Epidermal melanocyte (primary cell): Measurements from ENCODE around the gene KIAA0408.

Experiments
- DNase-seq: peaks from one replicate; pipeline ENCODE4 v3.0.0; 2011; ENCODE audit warnings: low spot score; ENCODE audit not compliant: insufficient read length

KIAA0408 gene

GRCh38 chr6:127459231-127459641 is at the start of gene KIAA0408:
Gene KIAA0408 (minus strand): TSS chr6:127459389. CDS start chr6:127453981, 5,408 bp downstream.
- no peak for DNase-seq

DNA sequence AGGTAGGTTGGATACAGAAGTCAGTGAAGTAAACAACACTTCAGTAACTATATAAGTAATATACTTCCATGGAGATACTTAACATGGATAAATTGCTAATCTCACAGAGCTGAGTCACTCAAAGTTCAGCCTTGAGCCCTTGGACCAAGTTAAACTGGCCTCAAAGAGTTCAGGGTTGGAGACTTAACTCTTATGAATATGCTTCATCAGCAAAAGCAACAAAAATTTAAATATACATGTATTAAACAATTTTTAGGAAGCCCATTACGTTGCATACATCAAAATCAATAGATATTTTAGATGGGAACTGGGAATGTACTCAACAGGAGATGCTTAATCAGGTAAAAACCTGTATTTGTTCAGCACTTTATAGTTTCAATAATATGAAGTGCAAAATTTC is 47.7 kb upstream of the KIAA0408 start:
- DNase-seq: no peak

GRCh38 chr6:127503022-127503421 is 43.8 kb upstream of the KIAA0408 start:
- DNase-seq: no peak

- no peak for DNase-seq
These were observed 38.2 kb upstream of the KIAA0408 start for GRCh38 chr6:127497410-127497809.

GRCh38 chr6:127496471-127496870 is 37.3 kb upstream of the KIAA0408 start:
- no peak for DNase-seq

GRCh38 chr6:127494240-127494767 is 35.1 kb upstream of the KIAA0408 start:
- DNase-seq: no peak

GRCh38 chr6:127489248-127489647 is 30.1 kb upstream of the KIAA0408 start:
- no peak for DNase-seq

- DNase-seq: no peak
These were observed 27.7 kb upstream of the KIAA0408 start for GRCh38 chr6:127486934-127487333.

DNA sequence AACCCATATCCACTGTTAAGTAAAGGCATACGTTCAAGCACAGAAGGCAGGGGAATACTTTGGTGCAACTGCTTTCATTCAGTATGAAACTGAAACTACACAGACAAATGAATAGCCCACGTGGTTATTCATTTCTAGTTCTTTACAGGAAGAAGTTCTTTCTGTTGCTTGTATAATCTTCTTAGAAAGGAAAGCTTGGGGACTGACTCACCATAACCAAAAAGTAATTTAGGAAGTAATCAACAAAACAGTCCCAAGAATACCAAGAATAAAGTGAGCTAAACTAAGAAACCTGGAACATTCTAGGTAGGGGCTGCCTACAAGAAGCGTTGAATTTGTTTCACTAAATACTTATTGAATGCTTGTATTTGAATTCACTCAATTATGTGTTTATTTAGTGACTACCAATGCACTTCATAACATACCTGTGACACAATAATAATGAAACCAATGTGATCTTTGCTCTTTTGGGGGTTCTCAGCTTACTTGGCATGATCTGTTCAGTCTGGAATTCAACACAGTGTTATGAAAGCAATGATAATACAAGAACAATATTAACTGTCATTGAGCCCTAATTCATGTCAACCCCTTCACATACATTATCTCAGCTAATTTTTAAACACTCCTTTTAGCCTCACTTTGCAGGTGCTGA is 25.1 kb upstream of the KIAA0408 start:
- no peak for DNase-seq

DNA sequence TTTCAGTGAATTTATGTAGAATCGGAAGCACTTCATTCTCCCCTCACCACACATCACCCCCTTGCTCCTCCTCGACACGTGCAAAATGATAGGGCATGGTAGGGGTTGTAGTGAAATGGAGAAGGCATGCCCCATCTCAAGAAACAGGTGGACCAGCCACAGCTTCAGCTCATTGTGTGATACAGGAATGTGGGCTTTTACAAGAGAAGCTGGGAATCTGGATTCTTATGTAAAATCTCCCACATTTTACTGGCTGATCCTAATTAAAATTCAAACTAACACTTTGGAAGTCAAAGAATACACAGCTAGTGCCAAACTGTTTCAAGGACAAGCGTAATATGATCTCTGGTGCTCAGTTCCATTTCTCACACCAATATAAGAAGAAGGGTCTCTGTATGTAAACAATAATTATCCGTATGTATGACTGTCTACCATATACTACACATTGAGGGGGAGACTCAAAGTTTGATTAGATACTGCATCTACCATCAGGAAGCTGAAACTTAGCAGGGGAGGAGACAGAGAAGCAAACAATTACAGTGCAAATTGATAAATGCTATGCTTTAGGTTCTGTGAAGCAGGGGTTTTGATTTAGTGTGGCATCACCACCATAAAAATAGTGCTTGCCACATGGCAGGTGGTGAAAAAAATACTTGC is 24.3 kb upstream of the KIAA0408 start:
- no peak for DNase-seq

DNA sequence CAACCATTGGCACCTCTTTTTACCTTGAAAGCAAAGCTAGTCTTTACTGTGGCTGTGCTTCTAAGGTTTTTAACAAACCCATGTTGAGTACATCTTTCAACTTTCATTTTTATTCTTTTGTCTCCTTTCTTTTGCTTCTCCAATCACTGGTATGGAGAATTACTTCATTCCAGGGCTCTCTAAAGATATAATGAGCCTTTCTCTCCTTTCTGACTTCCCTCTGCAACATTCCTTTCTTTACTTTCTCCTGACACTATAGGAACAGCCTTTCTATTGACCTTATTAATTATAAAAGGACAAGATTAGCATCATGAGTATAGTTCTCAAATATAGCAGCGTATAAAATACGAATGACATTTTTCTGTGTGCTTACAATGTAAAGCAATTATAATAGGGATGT is 23.1 kb upstream of the KIAA0408 start:
- no peak for DNase-seq

DNA sequence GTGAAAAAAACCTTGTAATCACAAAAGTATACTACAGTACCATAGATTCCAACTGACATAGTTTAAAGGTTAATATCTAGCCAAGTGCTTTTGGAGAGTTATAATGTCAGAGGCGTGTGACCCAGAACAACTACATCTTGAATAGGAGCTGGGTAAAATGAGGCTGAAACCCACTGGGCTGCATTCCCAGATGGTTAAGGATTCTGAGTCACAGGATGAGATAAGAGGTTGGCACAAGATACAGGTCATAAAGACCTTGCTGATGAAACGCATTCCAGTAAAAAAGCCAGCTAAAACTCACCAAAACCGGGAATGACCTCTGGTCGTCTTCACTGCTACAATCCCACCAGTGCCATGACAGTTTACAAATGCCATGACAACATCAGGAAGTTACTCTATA is 22.4 kb upstream of the KIAA0408 start:
- DNase-seq: no peak

- no peak for DNase-seq
These were observed 21.9 kb upstream of the KIAA0408 start for GRCh38 chr6:127481111-127481510.

GRCh38 chr6:127477658-127478057 is 18.5 kb upstream of the KIAA0408 start:
- DNase-seq: no peak

GRCh38 chr6:127475823-127476176 is 16.6 kb upstream of the KIAA0408 start:
- DNase-seq: no peak

DNA sequence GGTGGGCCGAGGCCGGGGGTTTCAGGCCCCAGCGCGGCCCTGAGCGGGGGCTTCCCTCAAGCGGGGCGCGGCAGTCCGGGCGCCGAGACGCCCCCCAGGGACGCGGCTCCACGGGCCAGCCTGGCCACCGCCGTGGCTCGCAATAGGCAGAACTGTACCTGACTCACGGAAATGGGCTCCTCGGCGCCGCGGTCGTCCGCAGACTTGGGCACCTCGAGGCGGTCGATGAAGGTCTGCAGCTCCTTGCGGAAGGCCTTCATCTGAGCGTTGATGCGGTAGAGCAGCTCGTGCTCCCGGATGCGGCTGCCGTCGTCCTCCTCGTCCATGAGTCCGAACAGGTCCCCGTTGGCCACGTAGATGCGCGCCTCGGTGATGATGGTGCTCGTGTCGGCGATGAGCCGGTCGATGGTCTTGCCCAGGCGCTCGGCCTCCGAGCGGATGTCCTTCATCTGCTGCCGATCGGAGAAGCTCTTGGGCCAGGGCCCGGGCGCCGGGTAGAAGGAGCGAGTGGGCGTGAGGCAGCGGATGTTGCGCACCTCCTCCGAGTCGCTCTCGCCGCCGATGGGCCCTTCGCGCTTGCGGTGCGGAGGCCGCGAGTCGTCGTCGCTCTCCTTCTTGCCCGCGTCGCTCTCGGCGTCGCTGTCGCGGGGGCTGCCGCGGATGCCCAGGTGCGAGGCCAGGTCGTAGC is 16.1 kb upstream of the KIAA0408 start:
- no peak for DNase-seq

- DNase-seq: no peak
These were observed 12.4 kb upstream of the KIAA0408 start for GRCh38 chr6:127471379-127472255.

DNA sequence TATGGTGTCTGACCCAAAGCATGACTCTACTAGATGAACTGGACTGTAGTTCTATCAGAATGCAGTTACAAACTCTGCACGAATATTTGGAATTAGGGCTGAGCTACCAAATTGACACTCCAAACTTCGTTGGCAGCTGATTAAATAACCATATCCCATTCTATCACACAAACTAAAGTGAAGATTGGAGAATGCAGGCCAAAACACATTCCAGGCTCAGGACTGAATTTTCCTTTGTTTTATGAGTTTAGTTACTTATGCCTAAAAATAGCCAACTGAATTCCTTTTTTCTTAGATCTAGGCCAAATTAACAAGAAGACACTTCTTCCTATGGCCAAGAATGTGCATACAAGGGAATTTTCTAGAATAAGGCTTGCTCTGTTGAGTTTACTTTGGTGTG is 9.7 kb upstream of the KIAA0408 start:
- DNase-seq: no peak

DNA sequence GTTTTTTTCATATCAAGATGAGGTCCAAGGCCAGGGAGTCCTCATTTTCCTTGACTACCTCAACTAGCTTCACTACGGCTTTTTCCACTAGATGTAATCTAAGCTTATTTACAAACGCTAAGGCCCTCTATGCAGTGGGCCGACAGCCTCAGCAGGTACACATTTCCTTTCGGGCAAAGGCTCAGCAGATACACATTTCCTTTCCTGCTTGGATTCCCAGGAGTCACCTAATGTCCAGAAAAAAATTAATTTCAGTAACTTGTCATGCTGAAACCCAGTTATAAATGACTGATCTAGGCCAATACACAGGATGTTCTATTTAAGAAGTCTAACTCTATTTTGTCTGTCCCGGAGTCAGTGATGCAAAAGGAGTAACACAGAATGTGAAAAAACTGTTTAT is 7.2 kb upstream of the KIAA0408 start:
- no peak for DNase-seq

DNA sequence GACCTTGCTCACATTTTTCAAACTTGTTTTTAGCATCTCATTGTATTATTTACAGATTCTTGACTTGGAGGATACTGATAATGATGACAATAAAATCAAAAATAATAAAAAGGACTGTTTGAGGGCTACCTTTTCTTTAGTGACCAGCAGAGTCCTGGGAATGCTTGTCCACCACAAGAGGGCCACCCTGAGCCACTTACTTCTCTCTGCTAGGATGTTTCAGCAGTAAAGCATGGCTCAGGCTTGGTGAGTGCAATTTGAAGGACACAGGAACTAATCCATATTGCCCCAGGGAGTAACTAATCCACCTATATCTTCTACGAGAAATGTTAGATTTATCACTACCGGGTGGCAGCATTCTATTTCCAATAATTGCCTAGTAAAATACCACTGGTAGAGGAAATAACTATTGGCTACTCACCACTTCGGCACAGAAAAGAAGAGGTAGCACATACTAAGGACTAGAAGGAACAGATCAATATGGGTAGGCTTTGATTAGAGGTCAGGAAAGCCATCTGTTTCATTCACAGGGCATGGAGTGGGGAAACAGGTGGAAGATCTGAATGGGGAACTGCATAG is 5.8 kb upstream of the KIAA0408 start:
- peak; percentile 54 for DNase-seq
